ENCODE measurements around the gene ADGRA3.

The ADGRA3 gene

GRCh38 chr4:22510750-22511149 lies 5.1 kb downstream of the ADGRA3 start:
- DNase-seq = no peak

GRCh38 chr4:22508376-22508775 lies 7.5 kb downstream of the ADGRA3 start:
- DNase-seq = no peak

DNA sequence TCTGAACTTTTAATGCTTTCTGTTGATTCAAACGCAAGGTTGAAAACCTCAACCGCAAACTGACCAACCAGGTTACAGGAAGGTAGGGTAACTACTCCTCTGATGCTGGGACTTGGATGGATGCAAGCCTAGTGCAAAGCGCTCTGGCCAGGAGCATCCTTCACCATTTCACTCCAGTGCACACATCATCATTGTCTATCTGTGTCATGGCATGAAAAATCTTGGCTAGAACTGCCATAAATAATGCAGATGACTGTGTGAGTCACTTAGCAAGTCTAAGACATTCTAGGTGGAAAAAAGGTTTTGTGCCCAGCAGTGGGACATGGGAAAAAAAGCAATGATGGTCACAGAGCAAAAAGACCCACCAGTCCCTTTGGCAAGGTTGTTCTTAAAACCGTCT lies 10.9 kb downstream of the ADGRA3 start:
- no peak for DNase-seq

- DNase-seq = no peak
Measured at GRCh38 chr4:22504447-22504846, 11.4 kb downstream of the ADGRA3 start.

DNA sequence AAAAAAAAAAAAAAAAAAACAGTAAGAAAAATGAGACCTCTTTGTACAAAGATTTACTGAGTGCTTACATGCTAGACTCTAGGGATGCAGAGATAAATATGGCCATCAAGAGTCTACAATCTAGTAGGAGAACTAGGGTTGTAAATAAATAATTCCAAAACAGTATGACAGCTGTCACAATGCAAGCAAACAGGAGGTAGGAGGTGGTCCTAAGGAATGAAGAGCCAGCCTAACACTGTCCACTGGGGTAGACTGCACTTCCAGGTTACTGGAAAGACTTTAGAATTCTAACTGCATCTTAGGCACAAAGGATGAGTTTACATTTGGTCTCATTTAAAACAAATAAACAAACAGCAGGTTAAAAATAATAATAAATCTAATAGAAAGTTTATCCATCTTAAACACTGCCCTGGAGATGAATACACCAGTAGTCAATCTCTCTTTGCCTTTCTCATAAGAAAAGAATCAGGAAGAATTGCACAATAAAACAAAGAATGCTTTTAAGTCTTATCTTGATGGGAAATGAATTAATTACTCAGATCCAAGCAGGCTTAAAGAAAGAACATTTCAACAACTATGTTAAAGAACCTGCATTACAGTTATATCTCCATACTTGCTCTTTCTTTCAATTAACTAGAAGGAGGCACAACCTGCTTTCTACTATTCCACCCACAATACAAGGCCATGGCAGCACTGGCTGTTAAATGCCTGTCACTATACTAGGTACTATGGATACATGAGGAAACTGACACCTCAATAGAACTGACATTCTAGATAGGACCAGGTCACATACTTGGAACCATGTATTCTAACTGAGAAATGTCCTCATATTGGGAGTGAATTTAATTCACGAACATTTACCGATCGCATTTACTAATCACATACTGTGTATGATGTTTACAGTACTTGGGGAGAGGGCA lies 12.7 kb downstream of the ADGRA3 start:
- DNase-seq = no peak

DNA sequence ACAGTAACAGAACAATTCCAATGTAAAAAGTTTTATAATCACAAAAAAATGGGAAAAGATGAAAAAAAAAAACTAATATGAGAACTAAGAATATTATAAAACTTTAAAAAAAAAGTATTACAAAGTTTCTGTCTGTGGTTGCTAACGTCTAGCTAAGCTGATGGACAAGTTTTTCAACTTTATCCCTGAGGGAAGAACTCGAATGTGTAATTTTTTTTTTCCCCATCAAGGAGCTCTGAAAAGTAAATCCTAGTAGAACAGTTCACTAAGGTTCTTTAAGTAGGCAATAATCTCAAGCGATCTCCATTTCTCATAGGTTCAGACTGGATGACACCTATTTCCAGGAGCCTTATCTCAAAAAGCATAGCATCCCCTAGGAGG lies 14.2 kb downstream of the ADGRA3 start:
- no peak for DNase-seq

- no peak for DNase-seq
Measured at GRCh38 chr4:22500831-22501714, 14.8 kb downstream of the ADGRA3 start.

DNA sequence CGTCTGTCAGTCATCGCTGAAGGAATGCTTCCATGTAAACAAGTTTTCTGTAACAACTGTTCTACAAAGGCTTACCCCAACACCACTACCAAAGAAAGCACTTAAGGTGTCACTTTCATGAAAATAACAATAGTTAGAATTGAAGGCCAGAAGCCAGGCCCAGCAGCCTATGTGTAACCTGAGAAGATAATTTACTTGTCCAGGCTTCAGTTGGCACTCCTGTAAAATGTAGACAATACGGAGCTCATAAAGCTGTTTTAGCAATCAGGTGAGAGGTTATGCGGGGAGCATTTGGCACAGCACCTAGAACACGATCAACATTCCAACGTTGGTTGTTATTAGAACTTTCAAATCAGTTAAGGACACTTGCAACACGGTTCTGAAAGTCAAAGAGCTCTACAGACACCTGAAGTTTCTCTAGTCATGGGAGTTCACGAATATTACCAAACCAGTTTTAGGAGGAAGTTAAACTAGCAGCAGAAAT lies 15.7 kb downstream of the ADGRA3 start:
- DNase-seq = no peak

GRCh38 chr4:22498866-22499265 lies 17.0 kb downstream of the ADGRA3 start:
- DNase-seq = no peak

DNA sequence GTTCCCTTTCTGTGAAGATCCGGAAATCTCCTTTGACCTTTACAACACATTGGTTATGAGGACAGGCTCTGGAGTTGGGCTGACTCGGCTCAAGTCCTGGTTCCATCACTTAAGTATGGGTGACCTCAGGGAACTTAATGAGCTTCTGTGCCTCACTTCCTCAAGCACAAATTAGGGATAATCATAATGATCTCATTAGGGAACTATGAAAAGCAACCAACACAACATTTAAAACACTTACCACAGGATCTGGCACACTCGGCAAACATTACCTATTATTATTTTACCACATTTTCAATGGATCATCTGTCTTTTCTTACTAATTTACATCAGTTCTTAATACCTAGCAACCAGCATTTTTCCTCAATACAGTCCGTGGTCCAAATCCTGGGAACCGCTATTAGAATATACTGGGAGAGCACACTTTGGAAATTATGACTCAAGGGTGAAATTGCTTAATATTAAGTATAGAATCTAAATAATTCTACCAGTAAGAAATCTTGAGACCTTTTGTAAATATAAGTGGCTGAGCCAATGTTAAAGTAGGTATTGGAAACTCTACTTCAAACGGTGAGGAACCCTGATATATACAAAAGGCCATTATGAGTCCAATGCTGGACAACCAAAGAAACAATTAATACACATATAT lies 19.6 kb downstream of the ADGRA3 start:
- DNase-seq = no peak

DNA sequence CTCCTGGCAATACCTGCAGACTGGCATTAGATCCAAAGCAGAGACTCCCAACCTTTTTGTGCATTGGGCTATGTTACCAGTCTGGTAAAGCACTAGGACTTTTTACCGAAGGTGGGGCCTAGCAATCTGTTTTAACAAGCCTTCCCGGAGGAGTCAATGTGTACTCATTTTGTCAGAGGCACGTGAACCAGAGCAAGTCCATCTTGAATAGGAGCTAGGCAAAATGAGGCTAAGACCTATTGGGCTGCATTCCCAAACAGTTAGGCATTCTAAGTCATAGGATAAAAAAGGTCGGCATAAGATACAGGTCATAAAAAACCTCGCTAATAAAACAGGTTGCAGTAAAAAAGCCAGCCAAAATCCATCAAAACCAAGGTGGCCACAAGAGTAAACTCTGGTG lies 22.3 kb downstream of the ADGRA3 start:
- no peak for DNase-seq

DNA sequence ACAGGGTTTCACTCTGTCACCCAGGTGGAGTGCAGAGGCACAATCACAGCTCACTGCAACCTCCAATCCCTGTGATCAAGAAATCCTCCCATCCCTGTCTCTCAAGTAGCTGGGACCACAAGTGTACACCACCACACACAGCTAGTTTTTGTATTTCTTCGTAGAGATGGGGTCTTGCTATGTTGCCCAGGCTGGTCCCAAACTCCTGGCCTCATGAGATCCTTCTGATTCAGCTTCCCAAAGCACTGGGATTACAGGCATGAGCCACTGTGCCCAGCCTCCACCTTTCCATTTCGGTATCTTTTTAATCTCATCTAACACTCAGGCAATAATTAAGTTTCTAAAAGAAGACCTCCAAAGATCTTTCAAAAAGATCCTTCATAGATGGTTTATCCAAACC lies 22.9 kb downstream of the ADGRA3 start:
- no peak for DNase-seq

GRCh38 chr4:22491939-22492338 lies 23.9 kb downstream of the ADGRA3 start:
- DNase-seq = no peak

GRCh38 chr4:22490718-22491315 lies 25.0 kb downstream of the ADGRA3 start:
- DNase-seq = no peak

DNA sequence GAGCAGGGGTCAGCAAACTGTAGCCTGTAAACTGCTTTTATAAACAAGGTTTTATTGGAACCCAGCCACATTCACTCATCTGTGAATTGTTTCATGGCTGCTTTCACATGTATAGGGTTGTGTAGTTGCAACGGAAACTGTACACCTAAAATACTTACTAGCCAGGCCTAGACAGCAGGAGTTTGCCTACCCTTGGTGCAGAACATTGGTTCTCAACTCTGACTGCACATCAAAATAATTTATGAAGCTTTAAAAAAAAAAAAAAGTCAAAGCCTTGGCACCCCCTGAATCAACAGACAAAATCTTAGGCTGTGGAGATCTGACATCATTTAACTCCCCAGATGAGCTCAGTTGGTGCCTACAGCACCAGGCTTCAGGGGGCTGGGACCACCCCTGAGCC lies 27.8 kb downstream of the ADGRA3 start:
- DNase-seq = no peak

GRCh38 chr4:22487328-22487727 lies 28.5 kb downstream of the ADGRA3 start:
- no peak for DNase-seq

- DNase-seq = no peak
Measured at GRCh38 chr4:22486276-22486675, 29.6 kb downstream of the ADGRA3 start.

DNA sequence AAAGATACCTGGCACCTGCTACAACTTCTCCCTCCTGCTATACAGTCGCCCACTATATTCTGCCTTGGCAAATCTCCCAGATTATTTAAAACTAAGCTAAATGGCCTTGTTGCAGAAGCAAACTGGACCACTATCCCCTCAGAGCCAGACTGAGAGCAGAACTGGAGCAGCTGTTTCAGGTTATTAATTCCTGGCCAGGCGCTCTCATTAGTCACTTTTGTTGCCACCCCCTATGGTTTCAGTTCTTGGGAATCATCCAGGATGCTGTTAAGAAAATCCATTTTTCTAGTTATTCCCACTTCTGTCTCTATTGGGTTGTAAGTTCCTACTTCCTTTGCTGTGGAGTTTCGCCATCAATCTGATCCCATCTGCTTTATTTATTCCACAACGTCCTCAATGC lies 30.1 kb downstream of the ADGRA3 start:
- no peak for DNase-seq

DNA sequence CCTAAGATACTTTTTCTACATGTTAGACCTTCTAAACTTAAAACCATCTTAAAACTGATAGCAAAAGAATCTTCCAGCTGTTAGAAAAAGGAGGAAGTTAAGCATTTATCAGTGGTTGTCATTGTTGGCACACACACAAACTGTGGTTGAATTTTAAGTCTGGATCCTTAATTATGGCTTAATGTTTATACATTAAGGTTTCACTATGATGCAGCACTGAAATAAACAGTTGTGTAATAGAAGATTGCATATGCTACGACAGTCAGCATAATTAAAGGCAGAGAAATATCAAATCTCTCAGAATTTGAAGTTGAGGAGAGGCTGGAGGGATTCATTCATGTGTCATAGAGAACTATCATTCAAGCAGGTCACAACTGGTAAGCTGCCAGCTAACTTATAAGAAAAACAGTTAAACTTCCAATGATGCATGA lies 32.3 kb downstream of the ADGRA3 start:
- peak in 1 of 2 donors; percentile 90 for DNase-seq

DNA sequence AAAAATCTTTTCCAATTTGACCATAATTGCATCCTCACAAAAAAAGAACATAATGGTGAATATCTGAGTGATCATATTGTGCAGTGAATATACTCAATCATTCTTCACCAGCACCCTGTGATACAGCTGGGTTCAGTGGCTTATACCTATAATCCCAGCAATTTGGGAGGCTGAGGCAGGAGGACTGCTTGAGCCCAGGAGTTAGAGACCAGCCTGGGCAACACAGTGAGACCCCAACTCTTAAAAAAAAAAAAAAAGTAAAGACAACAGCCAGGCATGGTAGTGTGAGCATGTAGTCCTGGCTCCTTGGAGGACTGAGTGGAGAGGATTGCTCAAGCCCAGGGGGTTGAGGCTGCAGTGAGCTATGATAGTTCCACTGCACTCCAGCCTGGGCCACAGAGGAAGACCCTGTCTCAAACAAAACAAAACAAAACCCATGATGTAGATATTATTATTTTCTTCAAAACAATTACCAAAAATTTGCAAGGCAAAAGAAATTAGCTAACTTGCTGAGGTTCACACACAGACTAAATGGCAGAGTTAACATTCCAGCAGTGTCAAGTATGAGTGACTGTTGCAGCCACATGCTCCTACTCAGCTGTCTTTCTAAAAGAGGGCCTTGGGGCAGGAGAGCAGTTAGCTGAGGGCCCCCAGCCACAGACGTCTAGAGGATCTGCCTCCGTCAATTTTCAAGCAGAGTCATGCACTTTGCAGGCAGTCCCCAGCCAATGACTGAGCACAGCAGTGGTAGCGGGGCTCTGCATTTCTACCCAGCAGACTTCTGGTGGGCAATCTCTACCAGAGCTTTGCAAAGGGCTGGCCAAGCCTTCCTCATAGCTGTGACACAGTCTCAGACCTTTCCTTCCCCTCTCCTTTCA lies 33.4 kb downstream of the ADGRA3 start:
- DNase-seq = no peak

DNA sequence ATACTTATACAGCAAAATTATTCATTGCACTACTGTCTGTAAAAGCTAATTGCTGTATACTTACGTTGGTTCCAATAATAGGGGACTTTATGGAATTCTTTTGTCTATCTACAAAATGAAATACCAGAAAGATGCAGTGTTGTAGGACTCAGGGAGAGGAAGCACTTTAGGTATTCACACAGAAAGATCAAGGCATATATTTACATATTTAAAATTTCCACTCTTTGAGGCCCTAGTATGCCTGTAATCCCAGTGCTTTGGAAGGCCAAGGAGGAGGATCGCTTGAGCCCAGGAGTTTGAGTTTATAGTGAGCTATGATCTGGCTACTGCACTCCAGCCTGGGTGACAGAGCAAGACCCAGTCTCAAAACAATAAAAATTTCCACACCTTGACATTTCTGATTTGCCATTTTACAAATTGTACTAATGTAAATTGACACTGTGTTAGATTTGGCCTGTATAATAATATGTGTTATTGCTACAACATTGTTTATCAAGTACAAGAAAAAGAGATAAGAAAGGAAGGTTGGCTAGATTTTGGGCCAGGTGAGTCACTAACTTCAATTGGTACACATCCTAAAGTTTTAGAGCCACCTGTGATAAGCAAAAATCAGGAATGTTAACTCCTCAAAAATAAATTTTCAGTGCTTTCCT lies 35.1 kb downstream of the ADGRA3 start:
- no peak for DNase-seq
